GM11168 (cell line): Measurements from ENCODE around the gene KDM5C.

Source experiments
- in situ Hi-C: fragments of 300-500 bp; cut with MboI; formaldehyde crosslinking; loops from one replicate; pipeline ENCODE4 v1.12.0; 2022; ENCODE audit warnings: low sequenced_read_pairs; ENCODE audit not compliant: unreplicated experiment

KDM5C gene

DNA sequence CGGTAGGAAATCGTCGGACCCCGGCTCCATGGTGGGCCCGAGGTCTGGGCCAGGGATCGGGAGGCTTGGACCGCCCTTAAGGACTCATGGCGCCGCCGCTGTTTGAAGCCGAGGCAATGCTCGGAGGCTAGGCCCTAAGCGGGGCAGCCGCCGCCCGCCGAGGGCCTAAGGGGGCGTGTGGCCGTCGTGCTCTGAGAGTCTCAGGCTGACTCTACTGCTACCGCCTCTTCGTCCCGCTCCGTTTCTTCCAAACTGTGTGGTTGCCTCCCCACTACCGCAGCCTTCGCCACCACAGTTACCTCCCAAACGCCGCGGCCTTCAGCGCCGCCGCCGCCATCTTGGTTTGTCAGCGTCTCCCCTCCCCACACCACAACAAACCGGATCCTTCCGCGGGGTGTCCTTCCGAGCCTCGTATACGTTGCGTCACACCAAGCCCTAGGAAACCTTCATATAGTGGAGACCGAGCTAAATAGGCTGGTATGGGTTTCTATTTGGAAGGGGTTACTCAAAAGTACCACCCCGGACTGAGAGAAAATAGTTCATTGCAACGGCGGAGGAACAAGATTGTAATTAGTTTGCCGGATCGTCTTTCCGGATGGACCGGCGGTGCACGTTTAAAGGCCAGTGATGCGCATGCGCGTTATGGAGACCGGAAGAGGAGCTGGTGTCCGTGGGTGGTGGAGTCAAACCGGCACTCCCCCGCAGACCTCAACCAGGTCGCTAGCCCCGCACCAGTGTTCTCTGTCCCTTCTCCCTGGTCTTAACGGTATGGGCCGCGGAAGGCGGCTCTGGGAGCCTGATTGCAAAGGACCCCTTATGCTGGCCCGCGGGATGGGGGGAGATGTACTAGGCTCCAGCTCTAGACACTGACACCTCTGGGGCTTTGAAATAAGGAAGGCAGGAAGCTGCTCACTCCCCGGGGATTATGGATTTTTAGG lies at the start of gene KDM5C:
Gene KDM5C, minus strand, starts transcription at position 348 of the 938 bp plus-strand sequence. Its CDS starts 318 bp downstream, at position 30.
- in situ Hi-C loops, result no loop called here

GRCh38 chrX:53272808-53273337 lies 47.9 kb upstream of the KDM5C start:
- in situ Hi-C loops, result no loop called here

GRCh38 chrX:53269536-53270107 lies 44.6 kb upstream of the KDM5C start:
- in situ Hi-C loops, result no loop called here

GRCh38 chrX:53268173-53268572 lies 43.2 kb upstream of the KDM5C start:
- in situ Hi-C loops, result no loop called here

GRCh38 chrX:53266914-53267313 lies 41.9 kb upstream of the KDM5C start:
- in situ Hi-C loops, result no loop called here

GRCh38 chrX:53265771-53266574 lies 41.0 kb upstream of the KDM5C start:
- in situ Hi-C loops, result no loop called here

DNA sequence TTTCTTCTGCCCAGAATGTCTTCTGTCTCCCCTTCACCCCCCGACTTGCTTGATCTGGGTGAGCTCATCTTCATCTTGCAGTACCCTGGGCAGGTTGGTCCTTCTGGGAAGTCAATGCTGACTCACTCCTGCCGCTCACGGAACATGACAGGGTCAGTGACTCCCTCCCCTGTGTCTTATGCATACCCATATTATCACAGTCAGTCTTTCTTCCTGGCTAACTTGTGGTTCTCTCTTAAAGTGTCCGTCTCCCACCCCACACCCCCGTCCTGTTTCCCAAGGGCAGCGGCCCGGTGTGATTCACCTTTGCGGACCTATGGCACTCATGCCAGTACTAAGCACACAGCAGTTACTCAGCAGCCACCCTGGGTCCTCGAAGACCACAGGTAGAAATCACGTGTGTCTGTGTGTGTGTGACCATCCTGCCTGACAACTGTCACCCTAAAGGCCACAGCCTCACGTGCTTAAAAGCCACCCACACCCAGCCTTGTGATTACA lies 38.6 kb upstream of the KDM5C start:
- in situ Hi-C loops, result no loop called here

DNA sequence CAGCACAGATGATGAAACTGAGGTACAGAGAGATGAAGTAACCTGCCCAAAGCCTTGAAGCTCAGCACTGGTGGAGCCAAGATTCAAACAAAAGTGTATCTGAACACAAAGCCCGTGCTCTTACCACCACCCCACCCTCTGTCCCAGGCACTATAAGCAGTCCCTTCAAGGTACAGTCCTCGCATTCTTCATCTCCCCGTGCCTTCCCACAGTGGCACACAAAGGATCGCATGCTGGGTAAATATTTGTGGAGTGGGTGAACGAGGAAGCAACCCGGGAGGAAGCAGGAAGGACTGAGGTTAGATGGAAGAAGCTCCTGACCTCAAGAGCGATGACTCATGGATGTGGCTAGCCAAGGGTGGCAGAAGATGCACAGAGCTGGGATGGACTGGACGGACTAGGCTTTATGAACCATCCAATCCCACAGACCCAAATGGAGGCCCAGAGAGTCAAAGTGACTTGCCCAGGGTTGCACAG lies 37.9 kb upstream of the KDM5C start:
- in situ Hi-C loops, result no loop called here

- in situ Hi-C loops, result no loop called here
Measured at GRCh38 chrX:53262189-53262917, 37.3 kb upstream of the KDM5C start.

DNA sequence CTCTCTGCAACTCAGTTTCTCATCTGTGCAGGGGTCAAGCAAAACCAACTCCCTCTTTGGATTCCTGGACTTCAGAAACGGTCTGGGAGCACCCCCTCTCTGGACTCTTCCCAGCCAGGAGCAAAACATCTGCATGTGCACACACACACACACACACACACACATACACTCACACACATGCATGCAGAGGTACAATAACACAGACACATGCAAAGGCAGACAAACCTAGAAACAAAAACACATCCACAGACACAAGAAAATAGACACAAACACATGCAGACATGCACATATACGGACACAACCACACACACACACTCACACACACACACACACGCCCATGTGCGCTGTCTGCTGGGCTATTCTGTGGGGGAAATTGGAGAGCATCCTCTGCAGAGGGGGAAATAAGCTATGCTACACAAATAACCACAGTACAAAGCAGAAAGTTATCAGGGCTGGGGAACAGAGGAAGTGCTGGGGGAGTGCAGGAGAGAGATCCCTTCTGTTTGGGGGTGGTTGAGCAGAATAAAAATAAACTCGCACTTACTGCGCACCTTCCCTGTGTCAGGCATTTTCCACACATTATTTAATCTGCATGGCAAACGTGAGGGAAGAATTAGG lies 36.5 kb upstream of the KDM5C start:
- in situ Hi-C loops, result no loop called here

DNA sequence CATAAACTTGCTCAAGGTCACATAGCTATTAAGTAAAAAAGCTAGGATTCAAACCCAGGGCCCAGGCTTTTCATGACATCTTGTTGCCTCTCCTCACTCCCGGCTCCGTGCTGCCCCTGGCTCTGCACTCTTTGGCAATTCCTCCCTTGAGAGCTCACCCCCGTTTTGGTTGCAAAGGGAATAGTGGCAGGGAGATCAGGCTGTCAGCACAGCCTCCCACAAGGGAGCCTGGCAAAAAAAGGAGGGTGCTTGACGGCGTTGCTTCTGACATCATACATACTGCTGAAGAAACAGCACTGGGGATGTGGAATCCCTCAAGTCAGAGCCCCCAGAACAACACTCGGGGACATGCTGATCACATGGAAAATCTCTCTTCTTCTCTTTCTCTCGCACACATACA lies 35.8 kb upstream of the KDM5C start:
- in situ Hi-C loops, result no loop called here

- in situ Hi-C loops, result no loop called here
Measured at GRCh38 chrX:53257670-53258423, 32.8 kb upstream of the KDM5C start.

DNA sequence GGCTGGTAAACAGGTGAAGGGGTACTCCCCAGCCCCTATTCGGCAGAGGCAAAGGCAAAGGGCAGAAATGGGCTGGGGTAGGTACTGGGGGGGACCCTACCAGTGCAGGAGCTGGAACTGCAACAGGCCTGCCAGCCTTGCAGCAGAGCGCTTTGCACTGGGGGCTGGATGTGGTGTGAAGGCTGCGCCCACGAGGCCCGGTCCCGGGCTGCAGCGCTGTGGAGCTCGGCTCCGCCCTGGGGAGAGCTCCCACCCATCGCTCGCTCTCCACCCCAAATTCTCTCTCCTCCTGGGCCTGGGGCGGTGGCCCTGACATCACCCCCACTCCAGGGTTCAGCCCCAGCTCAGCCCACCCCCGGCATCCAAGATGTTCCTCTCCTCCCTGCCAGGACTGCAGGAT lies 32.2 kb upstream of the KDM5C start:
- in situ Hi-C loops, result no loop called here

DNA sequence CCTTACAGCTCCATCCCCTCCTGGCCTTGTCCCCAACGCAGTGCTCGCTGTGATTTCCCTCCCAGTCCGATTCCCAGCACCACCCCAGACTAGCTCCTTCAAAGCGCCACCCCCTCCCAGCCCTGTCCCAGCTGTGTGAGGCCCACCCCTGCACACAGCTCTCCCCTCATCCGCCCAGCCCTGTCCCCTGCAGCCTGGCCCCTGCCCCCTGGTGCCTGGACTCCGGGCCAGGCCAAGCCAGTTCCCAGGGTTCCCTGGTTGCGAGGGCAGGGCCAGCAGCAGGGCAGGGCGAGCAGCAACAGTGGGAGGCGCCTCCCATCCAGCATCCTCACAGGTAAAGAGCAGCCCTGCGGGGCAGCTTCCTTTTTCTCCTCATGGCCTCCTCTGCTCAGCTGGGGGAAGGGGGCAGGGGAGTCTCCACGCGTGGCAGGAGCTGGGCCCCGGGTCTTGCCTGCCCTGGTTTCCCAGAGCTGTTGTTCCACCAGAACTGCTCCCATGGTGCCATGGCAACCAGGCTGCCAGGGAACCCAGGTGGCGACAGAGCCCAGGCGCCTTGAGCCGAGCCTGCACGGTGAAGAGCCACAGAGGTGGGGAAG lies 31.5 kb upstream of the KDM5C start:
- in situ Hi-C loops, result no loop called here

- in situ Hi-C loops, result no loop called here
Measured at GRCh38 chrX:53255738-53256191, 30.8 kb upstream of the KDM5C start.

DNA sequence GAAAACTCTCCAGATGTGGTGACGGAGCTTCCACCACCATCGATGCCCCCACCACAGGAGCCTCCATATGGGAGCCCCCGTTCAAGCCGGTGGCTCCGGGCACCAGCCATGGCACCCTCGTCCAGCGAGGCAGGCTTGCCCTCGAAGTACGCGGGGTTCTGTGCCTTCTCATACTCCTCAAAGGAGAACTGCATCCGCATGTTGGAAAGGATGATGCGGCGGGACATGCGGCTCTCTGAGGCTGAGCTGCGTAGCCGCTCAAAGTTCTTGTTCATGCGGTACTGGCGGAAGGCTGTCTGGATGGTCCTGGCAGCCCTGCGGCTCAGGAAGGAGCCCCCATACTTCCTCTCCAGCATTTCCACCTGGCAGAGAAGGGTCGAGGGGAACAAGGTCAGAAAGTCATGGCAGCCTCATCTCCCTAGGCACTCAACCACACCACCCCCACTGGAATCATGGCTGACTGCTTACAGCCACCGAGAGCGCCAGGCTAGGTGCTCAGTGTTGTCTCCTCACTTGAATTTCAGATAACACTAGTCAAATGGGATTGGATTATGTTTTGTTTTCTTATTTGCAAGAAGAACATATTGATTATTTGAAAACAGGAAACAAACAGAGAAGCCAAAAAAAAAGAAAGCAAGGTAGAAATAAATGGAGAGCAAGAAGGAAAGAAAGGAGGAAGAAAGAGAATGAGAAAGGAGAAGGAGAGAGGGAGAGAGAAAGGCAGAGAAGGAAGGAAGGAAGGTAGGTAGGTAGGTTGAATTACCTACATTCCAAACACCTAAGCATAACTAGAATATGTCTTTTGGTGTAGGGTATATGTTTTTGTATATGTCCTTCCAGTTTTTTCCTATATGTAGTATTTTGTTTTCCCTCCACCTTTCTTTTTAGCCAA lies 29.8 kb upstream of the KDM5C start:
- in situ Hi-C loops, result no loop called here
